Activated CD8-positive, alpha-beta memory T cell treated with anti-CD3 and anti-CD28 coated beads, Interleukin-2, amount 50 U/mL, for 48 hours (primary cell): ENCODE measurements around the gene PDE8B.

Experiments
- DNase-seq: peaks from one replicate; pipeline ENCODE4 v3.0.0-alpha.2; 2020

The PDE8B gene

GRCh38 chr5:77232574-77233358 lies 22.3 kb downstream of the PDE8B start:
- DNase-seq, result no peak

GRCh38 chr5:77235846-77236721 lies 25.6 kb downstream of the PDE8B start:
- DNase-seq, result no peak

- DNase-seq, result no peak
Observed at GRCh38 chr5:77239126-77239741, 28.8 kb downstream of the PDE8B start.

GRCh38 chr5:77241444-77241843 lies 31.0 kb downstream of the PDE8B start:
- DNase-seq, result no peak

- no peak for DNase-seq
Observed at GRCh38 chr5:77249475-77249874, 39.0 kb downstream of the PDE8B start.

- no peak for DNase-seq
Observed at GRCh38 chr5:77250021-77250420, 39.5 kb downstream of the PDE8B start.

GRCh38 chr5:77251921-77252320 lies 41.4 kb downstream of the PDE8B start:
- DNase-seq, result no peak

GRCh38 chr5:77255617-77256016 lies 45.1 kb downstream of the PDE8B start:
- no peak for DNase-seq

- no peak for DNase-seq
Observed at GRCh38 chr5:77256406-77256805, 45.9 kb downstream of the PDE8B start.

GRCh38 chr5:77258652-77259051 lies 48.2 kb downstream of the PDE8B start:
- DNase-seq, result no peak

GRCh38 chr5:77259476-77259875 lies 49.0 kb downstream of the PDE8B start:
- DNase-seq, result no peak

GRCh38 chr5:77262697-77263096 lies 52.2 kb downstream of the PDE8B start:
- no peak for DNase-seq

GRCh38 chr5:77266291-77266690 lies 55.8 kb downstream of the PDE8B start:
- no peak for DNase-seq

GRCh38 chr5:77267496-77267895 lies 57.0 kb downstream of the PDE8B start:
- DNase-seq, result no peak

GRCh38 chr5:77272206-77272605 lies 61.7 kb downstream of the PDE8B start:
- DNase-seq, result no peak

GRCh38 chr5:77277759-77278158 lies 67.3 kb downstream of the PDE8B start:
- DNase-seq, result no peak

- no peak for DNase-seq
Observed at GRCh38 chr5:77280036-77280435, 69.6 kb downstream of the PDE8B start.

GRCh38 chr5:77281969-77282336 lies 71.5 kb downstream of the PDE8B start:
- no peak for DNase-seq

- DNase-seq, result no peak
Observed at GRCh38 chr5:77282337-77283027, 72.0 kb downstream of the PDE8B start.

GRCh38 chr5:77285251-77285841 lies 74.9 kb downstream of the PDE8B start:
- no peak for DNase-seq

- no peak for DNase-seq
Observed at GRCh38 chr5:77292026-77292757, 81.7 kb downstream of the PDE8B start.

GRCh38 chr5:77294185-77294584 lies 83.7 kb downstream of the PDE8B start:
- no peak for DNase-seq
